Peyer's patch (tissue), 4 donors: ENCODE measurements around the gene ZBTB3. TPM values are rescaled to one million over a fixed set of nuclear protein-coding genes. Genes with fewer than 3 reads are reported as not detected.
A peak's percentile ranks its signal among the peaks of the same experiment; 100 is the strongest.
"Not testable (repeated sequence)": the region's sequence is repeated elsewhere in the genome, so short reads cannot be mapped to it uniquely, and the experiment has no call there.

Experiments
- DNase-seq, 3 donors: peaks; one replicate each; pipeline ENCODE4 v3.0.0-alpha.2; 2017 to 2019
- H3K27ac ChIP-seq, 4 donors: fragments of 200-600 bp; sonication (generic); one replicate each; pipeline ENCODE4 v1.5.1; 2016 to 2019
- H3K27me3 ChIP-seq, 2 donors: fragments of 200-600 bp; sonication (generic); one replicate each; pipeline ENCODE4 v1.5.1; 2019
- H3K36me3 ChIP-seq, 3 donors: fragments of 200-600 bp; sonication (generic); one replicate each; pipeline ENCODE4 v1.5.1; 2016 to 2019
- H3K4me1 ChIP-seq, 4 donors: fragments of 200-600 bp; sonication (generic); one replicate each; pipeline ENCODE4 v1.5.1; 2016 to 2019
- H3K4me3 ChIP-seq, 4 donors: fragments of 200-600 bp; sonication (generic); 1 replicate in 3 of 4; 2 replicates in 1 of 4; pipeline ENCODE4 v1.5.1; 2016 to 2019; ENCODE audit warnings: mild to moderate bottlenecking in 1 of 4
- H3K9me3 ChIP-seq, 4 donors: fragments of 200-600 bp; sonication (generic); one replicate each; pipeline ENCODE4 v1.5.1; 2016 to 2019; ENCODE audit warnings: mild to moderate bottlenecking in 1 of 4
- POLR2A ChIP-seq, 2 donors: fragments of 450-650 bp; IDR thresholded peaks; one replicate each; pipeline ENCODE4 v1.5.1; 2017; ENCODE audit warnings: antibody characterized with exemption in 2 of 2, mild to moderate bottlenecking in 2 of 2, moderate library complexity in 2 of 2
- total RNA-seq, 4 donors: library from RNA; depleted of rRNA; stranded (reverse); fragments of >200 nt; gene quantifications; one replicate each; pipeline ENCODE4 v1.1.0, GENCODE V29; 2016
- TF ChIP-seq, protein P1 (sequence below), 6 experiments: fragments of 450-650 bp in 4 of 6; fragments of 200-600 bp in 2 of 6; sonication (generic) in 1 of 6; IDR thresholded peaks; one replicate each; pipeline ENCODE4 v1.5.1; 2017 to 2019; ENCODE audit warnings: antibody characterized with exemption in 6 of 6, mild to moderate bottlenecking in 3 of 6, moderate library complexity in 1 of 6

ZBTB3 gene
- total RNA-seq, 4 donors from 2014 or later = 5.0 to 22.0 (median 9.2) TPM

GRCh38 chr11:62755086-62755615 lies 1.2 kb upstream of the ZBTB3 start:
- H3K27me3 ChIP-seq = no peaks in the 10 kb centered on the region
- peaks cover 0 to 23% (median 4%) of the 10 kb centered on the region in 4 donors for H3K4me1 ChIP-seq
- peaks cover 0 to 13% (median 0%) of the 10 kb centered on the region in 3 donors for H3K36me3 ChIP-seq
- DNase-seq = no peak
- no peak for TF ChIP-seq POLR2A (IDR thresholded peaks at IDR 0.05)
- TF ChIP-seq, protein P1, sequence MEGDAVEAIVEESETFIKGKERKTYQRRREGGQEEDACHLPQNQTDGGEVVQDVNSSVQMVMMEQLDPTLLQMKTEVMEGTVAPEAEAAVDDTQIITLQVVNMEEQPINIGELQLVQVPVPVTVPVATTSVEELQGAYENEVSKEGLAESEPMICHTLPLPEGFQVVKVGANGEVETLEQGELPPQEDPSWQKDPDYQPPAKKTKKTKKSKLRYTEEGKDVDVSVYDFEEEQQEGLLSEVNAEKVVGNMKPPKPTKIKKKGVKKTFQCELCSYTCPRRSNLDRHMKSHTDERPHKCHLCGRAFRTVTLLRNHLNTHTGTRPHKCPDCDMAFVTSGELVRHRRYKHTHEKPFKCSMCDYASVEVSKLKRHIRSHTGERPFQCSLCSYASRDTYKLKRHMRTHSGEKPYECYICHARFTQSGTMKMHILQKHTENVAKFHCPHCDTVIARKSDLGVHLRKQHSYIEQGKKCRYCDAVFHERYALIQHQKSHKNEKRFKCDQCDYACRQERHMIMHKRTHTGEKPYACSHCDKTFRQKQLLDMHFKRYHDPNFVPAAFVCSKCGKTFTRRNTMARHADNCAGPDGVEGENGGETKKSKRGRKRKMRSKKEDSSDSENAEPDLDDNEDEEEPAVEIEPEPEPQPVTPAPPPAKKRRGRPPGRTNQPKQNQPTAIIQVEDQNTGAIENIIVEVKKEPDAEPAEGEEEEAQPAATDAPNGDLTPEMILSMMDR (IDR thresholded peaks at IDR 0.05) = no peak
- H3K9me3 ChIP-seq = no peaks in the 10 kb centered on the region
- H3K27ac ChIP-seq = no peak overlapping the region
- no peak overlapping the region for H3K4me3 ChIP-seq

DNA sequence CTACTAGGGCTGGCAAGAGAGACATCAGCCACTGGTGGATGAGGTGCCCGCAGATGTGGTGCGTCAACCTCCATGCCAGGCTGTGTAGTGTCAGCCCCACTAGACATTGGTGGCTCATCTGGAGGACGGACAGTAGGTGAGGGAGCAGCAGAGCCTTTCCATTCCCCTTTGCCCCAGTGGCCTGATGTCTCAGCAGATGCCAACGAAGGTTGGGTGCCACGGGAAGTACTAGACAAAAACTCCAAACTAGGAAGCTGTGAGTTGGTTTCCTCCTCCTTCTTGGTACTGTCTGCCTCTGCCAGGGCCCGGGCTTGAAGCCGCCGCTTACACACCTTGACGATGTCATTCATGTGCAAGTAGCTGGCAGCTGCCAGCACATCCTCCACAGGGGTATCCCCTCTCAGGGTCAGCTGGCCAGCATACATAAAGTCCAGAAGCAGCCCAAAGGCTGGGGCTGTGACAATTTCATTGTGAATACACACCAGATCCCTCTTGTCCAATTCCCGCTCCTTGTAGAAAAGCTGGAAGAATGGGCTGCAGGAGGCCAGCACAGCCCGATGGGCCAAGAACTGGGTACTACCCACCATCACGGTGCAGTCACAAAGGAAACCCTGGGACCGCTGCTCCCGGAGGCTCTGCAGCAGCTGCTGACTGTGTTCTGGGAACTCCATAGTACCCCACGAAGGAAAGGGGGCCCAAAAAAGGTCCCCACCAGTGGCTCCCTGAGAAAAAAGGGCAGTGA lies 795 bp downstream of the ZBTB3 start:
- no peak for DNase-seq
- no peaks in the 10 kb centered on the region for H3K27me3 ChIP-seq
- no peaks in the 10 kb centered on the region for H3K9me3 ChIP-seq
- peaks cover 0 to 23% (median 4%) of the 10 kb centered on the region in 4 donors for H3K4me1 ChIP-seq
- peaks cover 0 to 18% (median 0%) of the 10 kb centered on the region in 3 donors for H3K36me3 ChIP-seq
- H3K27ac ChIP-seq = peak overlapping the region; percentile 87 to 94 (median 90)
- TF ChIP-seq POLR2A (IDR thresholded peaks at IDR 0.05) = no peak
- TF ChIP-seq, protein P1 (IDR thresholded peaks at IDR 0.05) = no peak
- H3K4me3 ChIP-seq = peak overlapping the region; percentile 61 to 79 (median 67)

DNA sequence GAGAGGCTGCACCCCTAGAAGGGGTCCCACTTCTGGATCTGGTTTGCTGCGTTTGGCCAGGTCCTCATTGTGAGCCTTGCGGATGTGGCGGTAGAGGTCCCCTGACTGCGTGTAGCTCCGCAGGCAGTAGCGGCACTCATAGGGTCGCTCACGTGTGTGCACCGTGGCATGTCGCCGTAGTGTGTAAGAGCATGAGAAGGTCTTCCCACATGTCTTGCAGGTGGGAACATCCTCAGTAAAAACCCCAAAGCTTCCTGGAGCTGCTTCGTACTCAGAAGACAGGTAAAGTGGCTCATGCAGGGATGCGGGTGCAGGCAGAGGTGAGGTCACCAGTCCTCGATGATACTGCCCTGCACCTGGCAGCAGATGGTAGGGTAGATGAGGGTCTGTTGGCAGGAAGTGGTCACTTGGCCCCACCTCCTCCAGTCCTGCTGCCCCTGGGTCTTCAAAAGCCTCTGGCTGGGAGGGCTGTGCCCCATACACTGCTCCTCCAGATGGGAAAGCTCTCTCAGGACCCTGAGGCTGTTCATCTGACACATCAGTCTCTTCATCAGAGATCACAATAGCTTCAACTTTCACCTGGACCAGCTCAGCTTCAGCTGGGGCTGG lies 1.7 kb downstream of the ZBTB3 start:
- H3K4me3 ChIP-seq = no peak overlapping the region
- H3K36me3 ChIP-seq = peaks cover 0 to 18% (median 0%) of the 10 kb centered on the region in 3 donors
- DNase-seq = no peak
- TF ChIP-seq, protein P1 (IDR thresholded peaks at IDR 0.05) = no peak
- TF ChIP-seq POLR2A (IDR thresholded peaks at IDR 0.05) = no peak
- H3K27ac ChIP-seq = no peak overlapping the region
- H3K9me3 ChIP-seq = no peaks in the 10 kb centered on the region
- H3K4me1 ChIP-seq = peaks cover 0 to 23% (median 4%) of the 10 kb centered on the region in 4 donors
- H3K27me3 ChIP-seq = no peaks in the 10 kb centered on the region

DNA sequence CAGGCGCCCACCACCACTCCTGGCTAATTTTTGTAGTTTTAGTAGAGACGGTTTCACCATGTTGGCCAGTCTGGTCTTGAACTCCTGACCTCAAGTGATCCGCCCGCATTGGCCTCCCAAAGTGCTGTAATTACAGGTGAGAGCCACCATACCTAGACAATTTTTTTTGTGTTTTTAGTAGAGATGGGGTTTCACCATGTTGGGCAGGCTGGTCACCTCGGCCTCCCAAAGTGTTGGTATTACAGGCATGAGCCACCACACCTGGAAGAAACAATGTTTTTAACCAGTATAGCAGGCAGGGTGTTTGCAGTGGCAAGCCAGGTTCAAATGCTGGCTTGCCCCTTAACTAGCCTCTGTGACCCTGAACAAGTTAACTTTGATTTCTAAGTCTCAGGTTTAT lies 4.0 kb downstream of the ZBTB3 start:
- not testable (repeated sequence) for H3K4me3 ChIP-seq, DNase-seq, H3K27ac ChIP-seq, H3K27me3 ChIP-seq, H3K9me3 ChIP-seq
- peaks cover 0 to 23% (median 4%) of the 10 kb centered on the region in 4 donors for H3K4me1 ChIP-seq
- H3K36me3 ChIP-seq = peaks cover 0 to 18% (median 0%) of the 10 kb centered on the region in 3 donors

DNA sequence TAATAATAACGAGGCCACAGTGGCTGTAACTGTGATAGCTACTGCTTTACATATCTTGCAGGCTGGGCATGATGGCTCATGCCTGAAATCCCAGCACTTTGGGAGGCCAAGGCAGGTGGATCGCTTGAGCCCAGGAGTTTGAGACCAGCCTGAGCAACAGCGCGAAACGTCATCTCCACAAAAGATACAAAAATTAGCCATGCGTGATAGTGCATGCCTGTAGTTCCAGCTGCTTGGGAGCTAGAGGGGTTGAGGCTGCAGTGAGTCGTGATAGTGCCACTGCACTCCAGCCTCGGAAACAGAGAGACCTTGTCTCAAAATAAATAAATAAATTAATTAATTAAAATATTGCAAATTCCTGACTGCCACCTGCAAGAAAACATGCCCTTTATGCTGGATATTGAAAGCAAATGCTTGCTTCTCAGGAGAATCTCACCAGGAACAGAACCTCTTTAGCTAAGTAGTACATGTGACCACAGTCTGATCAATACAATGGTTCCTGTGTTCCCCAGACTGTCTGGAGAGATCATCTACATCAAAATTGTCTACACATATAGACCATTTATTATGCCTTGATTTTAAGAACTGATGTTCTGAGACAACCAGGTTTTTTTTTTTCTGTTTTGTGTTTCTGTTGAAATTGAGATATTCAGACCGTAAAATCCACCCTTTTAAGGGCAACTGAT lies 6.3 kb downstream of the ZBTB3 start:
- H3K4me3 ChIP-seq = no peak overlapping the region
- no peak overlapping the region for H3K27ac ChIP-seq
- H3K4me1 ChIP-seq = peaks cover 0 to 8% (median 0%) of the 10 kb centered on the region in 4 donors
- H3K9me3 ChIP-seq = no peaks in the 10 kb centered on the region
- TF ChIP-seq, protein P1 (IDR thresholded peaks at IDR 0.05) = no peak
- no peak for TF ChIP-seq POLR2A (IDR thresholded peaks at IDR 0.05)
- peaks cover 0 to 15% (median 0%) of the 10 kb centered on the region in 3 donors for H3K36me3 ChIP-seq
- H3K27me3 ChIP-seq = no peaks in the 10 kb centered on the region
- no peak for DNase-seq
